HG02973 (cell line): ENCODE data around the gene CDC6.
"Not testable (repeated sequence)": the region's sequence is repeated elsewhere in the genome, so short reads cannot be mapped to it uniquely, and the experiment has no call there.

Source experiments
- ATAC-seq: cut with Tn5 transposase; IDR thresholded peaks from one replicate; pipeline ENCODE4 v1.9.1; 2021; ENCODE audit warnings: moderate library complexity; ENCODE audit not compliant: unreplicated experiment

The CDC6 gene

DNA sequence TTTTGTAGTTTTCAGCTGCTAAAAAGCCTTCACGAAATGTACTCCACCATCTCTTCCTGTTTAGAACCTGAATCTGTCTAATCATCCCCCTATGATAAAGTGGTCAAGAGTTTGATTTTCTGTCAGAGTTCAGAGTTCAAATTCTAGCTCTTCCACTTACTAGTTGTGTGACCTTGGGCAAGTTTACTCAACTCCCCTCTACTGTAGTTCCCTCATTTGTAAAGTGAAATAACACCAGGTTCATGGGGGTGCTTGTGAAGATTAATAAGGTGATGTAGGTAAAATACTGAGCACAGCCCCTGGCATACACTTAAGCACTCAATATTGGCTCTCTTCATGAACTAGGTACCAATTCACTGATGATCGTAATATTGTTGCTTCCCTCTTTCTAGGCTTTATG, 1.2 kb upstream of the CDC6 start:
- no peak for ATAC-seq

DNA sequence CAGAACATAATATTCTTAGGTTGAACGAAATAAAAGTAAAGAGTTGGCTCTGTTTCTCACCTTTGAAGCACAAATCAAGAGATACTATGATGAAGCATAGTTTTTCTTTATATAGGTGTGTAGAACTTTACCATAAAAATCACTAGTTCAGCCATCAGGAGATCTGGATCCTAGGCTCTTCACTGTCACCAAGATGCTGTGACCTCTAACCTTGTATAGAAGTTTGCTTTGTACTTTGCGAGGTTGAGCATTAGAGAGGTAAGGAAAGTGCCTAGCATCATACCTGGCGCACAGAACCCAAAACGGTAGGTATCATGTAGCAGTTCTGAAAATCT, 553 bp upstream of the CDC6 start:
- ATAC-seq: no peak

DNA sequence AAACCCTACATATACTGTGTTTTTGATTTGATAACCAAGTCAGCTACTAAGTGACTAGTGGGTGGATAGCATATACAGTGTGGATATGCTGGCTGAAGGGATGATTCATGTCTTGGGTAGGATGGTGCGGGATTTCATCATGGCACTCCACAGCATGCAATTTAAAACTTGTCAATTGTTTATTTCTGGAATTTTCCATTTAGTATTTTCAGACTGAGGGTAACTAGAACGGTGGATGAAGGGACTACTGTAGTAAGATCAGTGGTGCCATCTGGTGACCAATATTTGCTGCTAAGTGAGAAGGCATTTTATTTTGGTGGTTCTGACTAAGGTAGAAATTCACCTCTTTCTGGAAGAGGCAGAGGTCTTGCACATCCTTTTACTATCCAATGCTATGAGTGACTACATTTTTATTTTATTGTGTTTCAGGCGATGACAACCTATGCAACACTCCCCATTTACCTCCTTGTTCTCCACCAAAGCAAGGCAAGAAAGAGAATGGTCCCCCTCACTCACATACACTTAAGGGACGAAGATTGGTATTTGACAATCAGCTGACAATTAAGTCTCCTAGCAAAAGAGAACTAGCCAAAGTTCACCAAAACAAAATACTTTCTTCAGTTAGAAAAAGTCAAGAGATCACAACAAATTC, 3.1 kb downstream of the CDC6 start:
- ATAC-seq: no peak

DNA sequence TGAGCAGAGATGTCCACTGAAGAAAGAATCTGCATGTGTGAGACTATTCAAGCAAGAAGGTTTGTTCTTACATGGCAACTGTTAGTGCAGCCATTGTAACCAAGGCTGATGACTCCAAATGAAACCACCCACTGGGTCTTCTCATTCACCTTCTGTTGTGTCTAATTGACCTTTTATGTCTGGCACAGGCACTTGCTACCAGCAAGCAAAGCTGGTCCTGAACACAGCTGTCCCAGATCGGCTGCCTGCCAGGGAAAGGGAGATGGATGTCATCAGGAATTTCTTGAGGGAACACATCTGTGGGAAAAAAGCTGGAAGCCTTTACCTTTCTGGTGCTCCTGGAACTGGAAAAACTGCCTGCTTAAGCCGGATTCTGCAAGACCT, 3.6 kb downstream of the CDC6 start:
- no peak for ATAC-seq

DNA sequence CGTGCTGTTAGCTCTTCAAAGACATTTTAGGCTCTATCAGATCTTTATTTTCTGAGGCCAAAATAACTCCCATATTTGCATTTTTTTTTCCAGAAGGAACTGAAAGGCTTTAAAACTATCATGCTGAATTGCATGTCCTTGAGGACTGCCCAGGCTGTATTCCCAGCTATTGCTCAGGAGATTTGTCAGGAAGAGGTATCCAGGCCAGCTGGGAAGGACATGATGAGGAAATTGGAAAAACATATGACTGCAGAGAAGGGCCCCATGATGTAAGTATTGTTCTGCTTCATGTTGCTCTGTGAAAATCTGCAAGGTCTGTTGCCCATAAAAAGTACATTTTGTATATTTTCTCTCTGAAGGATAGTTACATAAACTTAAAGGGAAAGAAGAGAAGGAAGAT, 5.7 kb downstream of the CDC6 start:
- no peak for ATAC-seq

DNA sequence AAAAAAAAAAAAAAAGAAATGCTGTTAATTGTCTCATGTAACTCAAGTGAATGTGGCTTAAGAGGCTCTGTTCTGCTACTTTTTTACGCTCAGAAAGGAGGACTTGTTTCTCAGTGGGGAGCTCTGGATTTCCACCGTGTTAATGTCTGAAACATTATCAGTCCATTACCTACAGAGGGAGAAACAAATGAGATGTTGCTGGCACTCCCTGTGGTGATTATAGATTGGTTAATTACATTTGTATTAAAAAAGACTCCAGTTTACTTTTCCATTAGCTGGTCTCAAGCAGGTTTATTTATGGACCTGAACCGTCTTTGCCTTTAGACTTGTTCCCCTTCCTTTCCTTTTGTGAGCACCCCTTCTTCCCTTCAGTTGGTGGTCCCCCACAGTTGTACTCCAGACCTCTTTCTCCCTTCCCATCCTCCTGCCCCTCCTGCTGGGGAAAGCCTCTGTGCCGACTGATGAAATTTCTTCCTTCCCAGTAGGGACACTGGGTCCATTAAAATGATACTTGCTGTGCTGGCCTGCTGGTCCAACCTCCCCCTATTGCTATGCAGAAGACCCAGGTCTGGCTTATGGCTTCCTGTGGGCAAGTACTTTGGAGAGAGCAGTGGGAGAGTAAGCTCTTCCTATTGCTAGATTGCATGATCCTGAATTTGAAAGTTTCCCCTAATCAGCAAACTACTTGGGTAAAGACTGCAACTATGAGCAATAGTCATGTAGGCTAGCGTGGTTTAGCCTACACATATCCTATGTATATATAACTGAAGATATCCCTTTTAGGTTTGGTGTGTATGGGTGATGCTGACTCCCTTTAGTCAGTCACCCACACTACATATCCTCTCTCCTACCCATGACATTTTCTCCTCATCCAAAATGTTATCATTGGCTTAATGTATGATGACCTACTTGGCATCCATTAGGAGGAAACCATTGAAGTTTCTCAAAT, 8.1 kb downstream of the CDC6 start:
- ATAC-seq: no peak

DNA sequence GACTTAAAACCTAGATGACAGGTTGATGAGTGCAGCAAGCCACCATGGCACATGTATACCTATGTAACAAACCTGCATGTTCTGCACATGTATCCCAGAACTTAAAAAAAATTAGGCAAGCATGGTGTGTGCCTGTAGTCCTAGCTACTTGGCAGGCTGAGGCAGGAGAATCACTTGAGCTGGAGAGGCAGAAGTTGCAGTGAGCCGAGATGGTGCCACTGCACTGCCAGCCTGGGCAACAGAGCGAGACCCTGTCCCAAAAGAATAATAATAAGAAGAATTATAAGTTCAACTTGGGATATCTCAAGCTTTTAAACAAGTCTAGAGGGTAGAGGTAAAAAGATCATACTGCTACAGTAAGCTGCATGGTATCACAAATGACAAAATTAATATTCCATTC, 9.8 kb downstream of the CDC6 start:
- ATAC-seq: no peak

DNA sequence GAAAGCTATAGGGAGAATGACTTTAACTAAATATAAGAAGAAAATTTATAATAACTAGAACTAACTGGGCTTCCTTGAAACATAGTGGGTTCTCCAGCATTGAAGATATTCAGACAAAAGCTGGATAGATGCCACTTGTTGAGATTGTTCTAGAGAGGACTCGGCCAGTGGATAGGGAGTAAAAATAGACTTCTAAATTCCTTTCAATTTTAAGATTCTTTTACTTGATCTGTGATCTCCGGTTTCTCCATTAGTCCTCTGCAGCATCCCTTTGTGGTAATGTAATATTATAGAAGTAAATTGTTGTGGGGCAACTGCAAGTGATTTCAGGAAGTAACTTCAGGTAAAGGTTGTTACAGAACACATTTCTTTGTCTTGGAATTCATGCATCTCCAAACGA, 11.0 kb downstream of the CDC6 start:
- no peak for ATAC-seq

DNA sequence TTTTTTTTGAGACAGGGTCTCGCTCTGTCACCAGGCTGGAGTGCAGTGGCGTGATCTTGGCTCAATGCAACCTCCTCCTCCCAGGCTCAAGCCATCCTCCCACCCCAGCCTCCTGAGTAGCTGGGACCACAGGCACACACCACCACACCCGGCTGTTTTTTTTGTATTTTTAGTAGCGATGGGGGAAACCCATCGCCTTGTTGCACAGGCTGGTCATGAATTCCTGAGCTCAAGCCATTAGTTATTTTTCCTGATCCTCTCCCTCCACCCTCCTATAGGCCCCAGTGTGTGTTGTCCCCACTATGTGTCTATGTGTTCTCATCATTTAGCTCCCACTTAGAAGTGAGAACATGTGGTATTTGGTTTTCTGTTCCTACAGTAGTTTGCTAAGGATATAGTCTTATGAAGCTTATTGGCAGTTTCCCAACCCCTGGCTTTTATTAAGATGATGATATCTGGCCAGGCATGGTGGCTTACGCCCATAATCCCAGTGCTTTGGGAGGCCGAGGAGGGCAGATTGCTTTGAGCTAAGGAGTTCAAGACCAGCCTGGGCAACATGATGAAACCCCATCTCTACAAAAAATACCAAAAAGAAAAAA, 11.6 kb downstream of the CDC6 start:
- ATAC-seq: not testable (repeated sequence)

DNA sequence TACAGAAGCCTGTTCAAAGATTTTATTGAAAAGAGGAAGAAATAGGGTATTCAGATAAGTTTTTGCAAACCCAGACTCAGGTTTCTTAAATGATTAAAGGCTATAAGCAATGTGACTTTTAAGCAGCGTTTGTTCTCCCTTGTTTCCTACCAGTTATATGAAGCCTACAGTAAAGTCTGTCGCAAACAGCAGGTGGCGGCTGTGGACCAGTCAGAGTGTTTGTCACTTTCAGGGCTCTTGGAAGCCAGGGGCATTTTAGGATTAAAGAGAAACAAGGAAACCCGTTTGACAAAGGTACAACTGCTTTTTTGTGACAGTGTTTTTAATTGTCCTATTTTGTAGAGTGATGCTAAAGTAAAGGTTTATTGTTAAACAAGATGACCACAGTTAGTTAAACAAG, 13.6 kb downstream of the CDC6 start:
- ATAC-seq: no peak

DNA sequence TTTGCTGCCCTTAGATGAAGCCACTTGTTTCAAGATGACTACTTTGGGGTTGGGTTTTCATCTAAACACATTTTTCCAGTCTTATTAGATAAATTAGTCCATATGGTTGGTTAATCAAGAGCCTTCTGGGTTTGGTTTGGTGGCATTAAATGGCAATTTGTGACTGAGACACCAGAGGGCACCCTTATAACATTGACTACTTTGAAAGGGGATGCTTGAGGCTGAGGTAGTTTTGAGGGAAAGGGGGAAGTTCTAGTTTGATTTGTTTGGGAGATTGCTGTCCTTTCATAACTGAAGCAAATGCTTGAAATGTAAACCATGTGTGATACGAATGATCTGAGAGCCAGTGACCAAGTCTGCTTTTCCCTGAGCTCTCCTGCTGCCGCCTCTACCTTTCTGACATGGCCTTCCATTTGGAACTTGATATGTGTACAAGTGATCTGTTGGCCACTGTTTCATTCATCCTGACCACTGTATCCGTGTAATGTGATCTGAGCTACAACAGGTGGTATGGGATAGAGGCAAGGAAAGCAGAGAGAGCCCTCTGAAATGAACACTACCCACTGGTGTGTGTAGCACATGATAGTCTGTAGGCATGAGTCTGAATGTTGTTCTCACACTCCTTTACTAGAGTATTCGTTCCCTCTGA, 15.5 kb downstream of the CDC6 start:
- no peak for ATAC-seq

DNA sequence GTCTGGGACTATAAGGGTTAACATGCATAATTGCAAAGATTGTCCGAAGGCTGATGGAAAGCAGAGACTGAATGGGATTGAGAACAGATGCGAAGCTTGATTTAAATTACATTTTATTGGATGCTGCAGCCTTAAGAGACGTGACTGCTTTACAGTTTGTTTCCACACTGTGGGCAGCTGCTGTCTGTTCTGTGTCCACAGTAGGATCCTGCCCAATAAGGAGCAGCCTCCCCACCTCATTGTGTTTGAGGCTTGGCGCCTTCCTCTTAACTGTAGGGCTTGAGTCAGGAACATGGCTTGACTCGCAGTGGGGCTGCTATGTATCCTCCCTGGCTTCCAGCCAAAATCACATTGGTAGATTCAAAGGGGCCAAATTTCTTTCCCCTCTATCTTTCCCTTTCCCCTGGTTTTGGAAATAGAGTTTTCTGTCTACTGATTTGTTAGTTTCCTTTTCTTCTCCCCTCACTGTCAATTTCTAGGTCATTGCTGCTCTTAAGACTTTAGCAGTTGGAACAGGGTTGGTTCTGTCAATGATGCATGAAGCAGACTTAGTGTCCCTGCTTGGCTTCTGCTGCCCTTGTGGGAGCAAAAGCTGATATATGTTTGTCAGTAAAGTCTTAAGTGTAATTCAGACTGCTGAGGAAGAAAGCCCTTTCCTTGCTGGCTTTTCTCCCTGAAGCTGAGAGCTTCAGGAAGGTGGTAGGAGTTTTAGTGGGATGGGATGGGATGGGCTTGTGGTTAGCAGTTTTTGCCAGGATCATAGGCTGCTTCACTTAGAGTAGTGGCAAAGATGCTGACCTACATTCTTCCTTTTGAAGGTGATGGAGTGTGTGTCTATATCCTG, 16.3 kb downstream of the CDC6 start:
- no peak for ATAC-seq

DNA sequence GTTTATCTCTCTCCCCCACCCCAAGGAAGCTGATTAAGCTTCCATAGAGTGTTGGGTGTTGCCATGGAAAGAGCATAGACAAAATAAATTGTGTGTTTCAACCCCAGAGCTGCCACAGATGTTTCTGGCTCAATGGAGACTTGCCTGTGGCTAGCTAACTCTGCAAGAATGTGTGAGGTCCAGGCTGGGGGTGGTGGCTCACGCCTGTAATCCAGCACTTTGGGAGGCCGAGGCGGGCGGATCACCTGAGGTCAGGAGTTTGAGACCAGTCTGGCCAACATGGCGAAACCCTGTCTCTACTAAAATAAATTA, 16.8 kb downstream of the CDC6 start:
- not testable (repeated sequence) for ATAC-seq

DNA sequence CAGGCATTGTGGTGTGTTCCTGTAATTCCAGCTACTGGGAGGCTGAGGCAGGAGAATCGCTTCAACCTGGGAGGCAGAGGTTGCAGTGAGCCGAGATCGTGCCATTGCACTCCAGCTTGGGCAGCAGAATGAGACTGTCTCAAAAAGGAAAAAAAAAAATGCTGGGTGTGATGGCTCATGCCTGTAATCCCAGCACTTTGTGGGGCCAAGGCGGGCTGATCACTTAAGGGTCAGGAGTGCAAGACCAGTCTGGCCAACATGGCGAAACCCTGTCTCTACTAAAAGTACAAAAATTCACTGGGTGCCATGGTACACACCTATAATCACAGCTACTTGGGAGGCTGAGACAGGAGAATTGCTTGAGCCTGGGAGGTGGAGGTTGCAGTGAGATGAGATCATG, 17.2 kb downstream of the CDC6 start:
- not testable (repeated sequence) for ATAC-seq

DNA sequence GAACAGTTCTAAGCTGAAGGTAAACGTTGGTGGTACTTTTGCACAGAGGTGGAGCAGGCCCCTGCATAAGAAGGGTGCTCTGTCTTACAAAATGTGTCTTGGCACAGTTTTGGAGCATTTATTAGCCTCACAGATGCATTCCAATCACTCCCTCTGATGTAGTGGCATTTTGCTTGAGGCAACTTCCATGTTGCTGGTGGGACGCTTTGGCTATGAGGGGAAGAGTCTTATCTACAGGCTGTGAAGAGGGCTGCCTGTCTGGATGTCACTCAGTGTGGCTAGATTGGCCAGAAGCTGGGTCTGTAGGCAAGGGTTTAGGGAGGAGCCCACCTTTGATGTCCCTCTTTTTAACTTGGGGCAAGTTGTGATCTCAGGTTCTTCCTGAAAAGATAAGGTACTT, 18.7 kb downstream of the CDC6 start:
- no peak for ATAC-seq

DNA sequence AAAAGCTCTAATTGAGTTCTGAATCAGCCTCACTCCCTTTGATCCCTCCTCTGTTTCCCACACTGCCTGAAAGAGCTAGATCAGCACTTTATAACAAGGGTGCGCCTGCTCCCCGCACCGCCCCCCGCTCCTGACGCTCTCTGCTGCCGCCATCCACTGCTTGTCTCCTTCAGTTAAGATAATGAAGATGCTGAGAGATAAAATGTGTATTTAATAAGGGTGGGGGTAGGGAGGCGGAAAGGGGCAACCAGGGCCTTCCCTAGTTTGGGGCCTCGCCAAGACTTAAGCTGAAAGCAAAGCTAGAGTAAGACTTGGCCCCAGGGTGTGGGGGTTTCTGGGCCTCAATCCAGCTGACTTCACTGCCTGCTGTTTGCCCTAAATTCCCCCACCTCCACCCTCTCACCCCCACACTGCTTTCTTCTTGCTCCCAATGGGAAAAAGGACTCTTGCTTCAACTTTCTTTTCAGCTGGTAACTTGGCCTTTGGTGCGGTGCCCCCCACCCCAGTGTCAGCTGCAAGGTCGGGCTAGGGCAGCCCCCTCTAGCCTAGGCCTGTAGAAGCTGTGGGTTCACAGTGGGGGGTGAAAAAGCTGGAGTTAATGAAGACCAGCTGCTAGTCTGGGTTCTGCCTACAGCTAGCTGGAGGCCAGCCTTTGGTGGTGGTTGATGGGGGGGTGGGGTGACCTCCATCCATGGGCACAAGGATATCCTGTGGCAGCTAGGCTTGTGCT, 19.5 kb downstream of the CDC6 start:
- no peak for ATAC-seq

DNA sequence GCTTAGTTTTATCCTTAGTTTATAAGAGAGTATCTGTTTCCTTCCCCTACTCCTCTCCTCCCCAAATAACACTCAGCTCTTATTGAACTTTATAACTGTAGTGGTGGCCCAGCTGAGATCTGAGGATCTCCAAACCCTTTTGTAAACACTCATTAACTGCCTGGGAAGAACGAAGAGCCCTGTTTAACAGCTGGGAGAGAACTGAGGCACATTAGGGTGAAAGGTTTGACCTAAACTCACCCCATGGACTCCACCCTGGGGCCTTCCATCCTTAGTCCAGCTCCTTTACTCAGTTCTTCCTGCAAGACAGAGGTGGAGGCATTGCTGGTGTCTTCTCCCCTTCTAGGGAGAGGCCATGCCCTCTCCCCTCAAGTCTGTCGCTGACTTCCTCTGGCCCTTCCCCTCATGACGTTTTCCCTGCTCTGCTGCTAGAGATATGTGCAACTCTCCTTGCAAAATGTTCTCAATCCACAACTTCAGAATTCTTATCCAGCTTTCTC, 20.1 kb downstream of the CDC6 start:
- ATAC-seq: no peak

DNA sequence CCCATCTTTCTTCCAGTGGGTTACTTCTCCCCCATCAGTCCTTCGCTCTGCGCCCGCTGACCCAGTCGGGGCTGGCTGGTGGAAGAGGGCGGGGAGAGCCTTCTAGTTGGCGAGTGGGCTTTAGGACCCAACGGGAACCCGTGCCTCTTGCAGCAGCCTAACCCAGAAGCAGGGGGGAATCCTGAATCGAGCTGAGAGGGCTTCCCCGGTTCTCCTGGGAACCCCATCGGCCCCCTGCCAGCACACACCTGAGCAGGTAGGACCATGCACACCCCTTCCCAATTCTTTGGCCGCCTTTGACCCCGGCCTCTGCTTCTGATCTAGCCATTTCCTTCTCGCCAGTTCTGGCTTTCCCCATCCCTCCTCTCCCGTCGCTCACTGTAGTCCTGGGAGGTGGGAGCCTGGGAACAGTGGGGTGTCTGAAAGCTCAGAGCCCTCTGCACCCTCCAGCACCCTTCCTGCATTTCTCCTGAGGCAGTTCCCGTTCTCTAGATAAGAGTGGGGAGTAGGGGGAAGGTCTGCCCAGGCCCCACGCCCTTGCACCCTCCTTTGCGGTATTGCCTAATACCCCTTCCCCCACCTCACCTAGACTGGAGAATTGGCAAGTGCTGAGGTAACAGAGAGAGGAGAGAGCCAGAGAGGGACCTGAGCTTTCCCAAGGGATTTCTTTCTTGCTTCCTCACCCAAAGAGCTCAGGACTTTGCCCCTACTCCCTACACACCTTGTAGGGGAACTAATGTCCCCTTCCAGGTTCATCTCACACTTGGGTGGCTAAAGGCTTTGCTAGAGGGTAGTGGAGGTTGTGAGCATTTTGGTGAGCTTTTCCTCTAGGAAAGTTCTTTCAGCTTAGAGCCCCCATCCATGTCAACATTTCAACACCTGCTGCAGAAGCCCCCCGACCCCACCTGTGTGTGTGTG, 21.6 kb downstream of the CDC6 start, which contains the start of gene RARA:
RARA (plus strand) TSS at position 150 of the 918 bp plus-strand sequence. CDS start 22,039 bp downstream, outside the sequence.
- ATAC-seq: no peak

DNA sequence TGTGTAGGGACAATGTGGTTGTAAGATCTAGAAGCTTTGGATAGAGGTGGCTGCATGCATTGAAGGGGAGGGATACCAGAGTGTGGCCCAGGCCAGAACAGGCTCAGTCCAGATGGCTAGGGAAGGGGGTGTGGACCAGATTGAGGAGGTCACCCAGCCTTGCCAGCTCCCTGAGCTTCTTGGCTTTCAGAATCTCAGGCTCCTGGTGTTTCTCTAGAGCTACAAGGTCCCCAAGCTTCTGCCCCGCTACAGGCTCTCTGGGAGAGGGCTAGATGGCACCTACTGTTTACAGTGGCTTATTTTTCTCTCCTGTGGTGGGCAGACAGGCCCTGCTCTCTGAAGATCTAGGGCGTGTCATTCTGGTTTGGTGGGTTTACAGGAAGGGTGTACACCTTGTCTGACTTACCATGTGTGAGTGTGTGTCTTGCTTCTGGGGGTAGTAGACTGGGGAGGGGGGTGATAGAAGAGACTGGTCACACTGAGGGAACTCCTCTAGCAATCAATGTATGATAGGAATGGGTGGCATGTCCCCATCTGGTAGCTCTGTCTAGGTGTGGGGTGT, 22.4 kb downstream of the CDC6 start:
- no peak for ATAC-seq
